WTC11 (cell line): ENCODE measurements around the gene PPARD. TPM values are rescaled to one million over a fixed set of nuclear protein-coding genes. Genes with fewer than 3 reads are reported as not detected.
A peak's percentile ranks its signal among the peaks of the same experiment; 100 is the strongest.

ENCODE experiments used
- ATAC-seq: fragments of 200-7000 bp; cut with Tn5 transposase; 2 replicates; pipeline ENCODE4 v1.10.0; 2021; ENCODE audit warnings: mild to moderate bottlenecking, moderate library complexity
- CTCF ChIA-PET: fragments of 300-600 bp; sonication (Branson Sonifier 250); formaldehyde crosslinking; loops from one replicate; lab custom pipeline; 2021; ENCODE audit warnings: antibody characterized with exemption; lab: Charles Lee
- POLR2A ChIA-PET: fragments of 350-600 bp; sonication (Branson Sonifier 250); formaldehyde crosslinking; loops from one replicate; lab custom pipeline; 2021; ENCODE audit warnings: antibody characterized with exemption; lab: Charles Lee
- DNase-seq: peaks from one replicate; pipeline ENCODE4 v3.0.0; 2021; ENCODE audit warnings: low spot score
- H3K27ac Mint-ChIP-seq: 2 replicates; pipeline ENCODE4 v1.8.0; 2021; ENCODE audit warnings: mixed read lengths
- H3K27me3 Mint-ChIP-seq: 2 replicates; pipeline ENCODE4 v1.8.0; 2021; ENCODE audit warnings: low read depth, mild to moderate bottlenecking, moderate library complexity, mixed read lengths
- H3K36me3 Mint-ChIP-seq: 2 replicates; pipeline ENCODE4 v1.8.0; 2021; ENCODE audit warnings: mixed read lengths
- H3K4me1 Mint-ChIP-seq: 2 replicates; pipeline ENCODE4 v1.8.0; 2022; ENCODE audit warnings: mixed read lengths
- H3K4me3 Mint-ChIP-seq: 2 replicates; pipeline ENCODE4 v1.8.0; 2021; ENCODE audit warnings: mild to moderate bottlenecking, moderate library complexity, mixed read lengths
- H3K9me3 Mint-ChIP-seq: 2 replicates; pipeline ENCODE4 v1.8.0; 2021; ENCODE audit warnings: mixed read lengths
- CREM ChIP-seq: sonication (generic); formaldehyde crosslinking; IDR thresholded peaks from 2 replicates; pipeline ENCODE4 v1.8.1; 2022; ENCODE audit warnings: mild to moderate bottlenecking, missing genetic modification reagents, moderate library complexity
- ESRRA ChIP-seq: sonication (generic); formaldehyde crosslinking; IDR thresholded peaks from 2 replicates; pipeline ENCODE4 v1.8.1; 2022; ENCODE audit warnings: mild to moderate bottlenecking, missing genetic modification reagents, borderline replicate concordance
- ETV6 ChIP-seq: sonication (generic); formaldehyde crosslinking; IDR thresholded peaks from 2 replicates; pipeline ENCODE4 v1.8.1; 2022; ENCODE audit warnings: mild to moderate bottlenecking, missing genetic modification reagents
- FOXJ3 ChIP-seq: sonication (generic); formaldehyde crosslinking; IDR thresholded peaks from 2 replicates; pipeline ENCODE4 v1.9.0; 2021; ENCODE audit warnings: missing genetic modification reagents, mild to moderate bottlenecking, borderline replicate concordance
- GABPB1 ChIP-seq: sonication (generic); formaldehyde crosslinking; IDR thresholded peaks from 2 replicates; pipeline ENCODE4 v1.8.1; 2023; ENCODE audit warnings: mild to moderate bottlenecking, missing genetic modification reagents
- GRHL2 ChIP-seq: fragments of 250-450 bp; sonication (Bioruptor Pico); IDR thresholded peaks from 2 replicates; pipeline ENCODE4 v1.8.0; 2022; ENCODE audit warnings: mild to moderate bottlenecking, moderate library complexity; ENCODE audit not compliant: insufficient replicate concordance, severe bottlenecking
- JUN ChIP-seq: sonication (generic); formaldehyde crosslinking; IDR thresholded peaks from 2 replicates; pipeline ENCODE4 v1.8.0; 2023; ENCODE audit warnings: mild to moderate bottlenecking, missing genetic modification reagents
- NFYB ChIP-seq: sonication (generic); formaldehyde crosslinking; conservative IDR thresholded peaks from 2 replicates; pipeline ENCODE4 v1.8.0; 2022; ENCODE audit warnings: low read depth, missing genetic modification reagents
- NR2C2 ChIP-seq: sonication (generic); formaldehyde crosslinking; IDR thresholded peaks from 2 replicates; pipeline ENCODE4 v1.8.0; 2022; ENCODE audit warnings: mild to moderate bottlenecking, missing genetic modification reagents
- TCF7 ChIP-seq: sonication (generic); formaldehyde crosslinking; IDR thresholded peaks from 2 replicates; pipeline ENCODE4 v1.8.0; 2022; ENCODE audit warnings: mild to moderate bottlenecking, low read depth, missing genetic modification reagents, moderate library complexity
- ZNF416 ChIP-seq: fragments of 250-450 bp; sonication (Bioruptor Pico); IDR thresholded peaks from 2 replicates; pipeline ENCODE4 v1.9.0; 2021; ENCODE audit warnings: mild to moderate bottlenecking, inconsistent platforms
- ZNF423 ChIP-seq: fragments of 250-450 bp; sonication (Bioruptor Pico); IDR thresholded peaks from 2 replicates; pipeline ENCODE4 v2.1.2; 2022; ENCODE audit warnings: mild to moderate bottlenecking, moderate library complexity
- total RNA-seq: library from RNA; stranded (reverse); gene quantifications from 3 replicates; pipeline ENCODE4 v1.2.3, GENCODE V29; 2021
- TF ChIP-seq, protein P1 (sequence below): sonication (generic); formaldehyde crosslinking; IDR thresholded peaks from 2 replicates; pipeline ENCODE4 v1.8.1; 2023; ENCODE audit warnings: mild to moderate bottlenecking, missing genetic modification reagents, moderate library complexity
- TF ChIP-seq, protein P2 (sequence below): sonication (generic); formaldehyde crosslinking; IDR thresholded peaks from 2 replicates; pipeline ENCODE4 v1.8.1; 2022; ENCODE audit warnings: low read depth, missing genetic modification reagents, borderline replicate concordance
- TF ChIP-seq, protein P3 (sequence below): sonication (generic); formaldehyde crosslinking; IDR thresholded peaks from 2 replicates; pipeline ENCODE4 v1.8.1; 2023; ENCODE audit warnings: mild to moderate bottlenecking, missing genetic modification reagents, borderline replicate concordance
- TF ChIP-seq, protein P4 (sequence below): sonication (generic); formaldehyde crosslinking; IDR thresholded peaks from 2 replicates; pipeline ENCODE4 v1.8.1; 2023; ENCODE audit warnings: mild to moderate bottlenecking, missing genetic modification reagents
- TF ChIP-seq, protein P5 (sequence below): sonication (generic); formaldehyde crosslinking; IDR thresholded peaks from 2 replicates; pipeline ENCODE4 v1.8.1; 2022; ENCODE audit warnings: low read depth, mild to moderate bottlenecking, moderate library complexity, missing genetic modification reagents, borderline replicate concordance
- TF ChIP-seq, protein P6 (sequence below): fragments of 250-450 bp; sonication (Bioruptor Pico); IDR thresholded peaks from 2 replicates; pipeline ENCODE4 v1.9.0; 2021; ENCODE audit warnings: mild to moderate bottlenecking, borderline replicate concordance

Gene PPARD
- total RNA-seq, 1 experiment from 2014 or later, result 14.7 TPM

DNA sequence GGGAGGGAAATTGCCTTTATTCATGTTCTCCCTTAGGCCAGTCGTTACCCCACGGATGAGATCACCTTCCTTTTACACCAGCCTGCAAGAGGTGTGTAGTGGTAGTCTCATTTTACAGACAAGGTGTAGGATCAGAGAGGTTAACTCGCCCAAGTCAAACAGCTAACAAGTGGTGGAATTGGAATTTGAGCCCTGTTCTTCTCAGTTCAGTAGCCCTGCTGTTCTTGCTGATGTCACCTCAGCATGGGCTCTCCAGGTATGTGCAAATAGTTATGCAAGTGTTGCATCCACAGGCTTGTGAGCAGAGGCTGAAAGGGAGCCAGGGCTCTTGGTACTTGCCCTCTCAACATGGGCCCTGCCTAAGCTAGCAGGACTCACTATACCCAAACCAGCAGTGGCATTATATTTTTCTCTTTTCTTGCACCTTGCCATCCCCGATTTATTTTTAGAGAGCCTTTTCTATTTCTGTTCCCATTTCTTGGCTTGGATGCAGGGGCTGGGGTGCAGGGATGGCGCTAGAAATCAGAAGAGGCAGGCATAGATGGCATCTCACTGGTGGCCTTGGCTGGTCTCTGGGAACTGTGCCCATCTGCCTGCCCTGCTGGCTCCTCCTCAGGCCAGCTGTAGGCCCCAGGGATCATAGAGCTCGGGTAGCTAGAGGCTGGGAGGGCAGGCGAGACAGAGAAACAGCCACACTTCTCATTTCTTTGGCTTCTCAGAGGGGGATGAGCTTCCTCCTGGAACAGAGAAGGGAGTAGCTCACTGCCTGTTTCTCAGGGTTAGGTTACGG is 18.2 kb downstream of the PPARD start:
- Mint-ChIP-seq H3K4me1 (peaks cover 36% of the 10 kb centered on the region), H3K27me3 (no peaks in the 10 kb centered on the region)
- CTCF ChIA-PET, result interaction anchor here (1.0 to 2.3 kb wide), 7 partner anchors 17 to 192 kb away, joined by 3 to 15 read pairs (median 4); partner anchors contain the start of gene PPARD

DNA sequence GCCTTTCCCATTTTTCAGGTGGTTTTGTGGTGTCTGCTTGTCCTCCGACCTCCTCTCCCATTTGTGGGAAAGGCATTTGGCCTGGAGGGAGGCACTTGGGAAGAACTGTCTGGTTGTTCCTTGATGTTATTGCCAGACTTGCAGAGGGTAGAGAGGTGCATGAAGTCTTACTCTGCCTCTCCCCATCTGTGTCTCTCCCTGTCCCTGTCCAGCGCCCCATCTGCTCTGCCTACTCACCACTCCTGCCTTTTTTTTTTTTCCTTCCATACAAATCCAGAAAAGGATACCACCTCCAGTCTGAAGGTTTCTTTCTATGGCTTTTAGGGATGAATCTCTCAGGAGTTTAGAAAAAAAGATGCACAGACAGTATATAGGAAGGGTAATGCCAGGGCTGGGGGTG is 19.8 kb downstream of the PPARD start:
- Mint-ChIP-seq H3K9me3 (no peaks in the 10 kb centered on the region), H3K36me3 (no peaks in the 10 kb centered on the region), H3K27ac (no peak overlapping the region), H3K27me3 (no peaks in the 10 kb centered on the region), H3K4me3 (no peak overlapping the region), H3K4me1 (peaks cover 36% of the 10 kb centered on the region)
- ATAC-seq (no peak), DNase-seq (no peak)
- ChIA-PET CTCF (interaction anchor here (0.7 to 2.3 kb wide), 4 partner anchors 21 to 190 kb away, joined by 4 to 11 read pairs (median 6); no protein-coding TSS in a partner anchor), POLR2A (interaction anchor here (0.7 kb wide), 1 partner anchor 1972 kb away, joined by 4 read pairs; no protein-coding TSS in a partner anchor)
- TF ChIP-seq FOXJ3 (CRISPR knock-in tag) (no peak), ESRRA (CRISPR knock-in tag) (no peak), ZNF416 (CRISPR knock-in tag) (no peak), JUN (CRISPR knock-in tag) (no peak), ETV6 (CRISPR knock-in tag) (no peak), NFYB (CRISPR knock-in tag) (no peak), NR2C2 (no peak)
- TF ChIP-seq, protein P1, sequence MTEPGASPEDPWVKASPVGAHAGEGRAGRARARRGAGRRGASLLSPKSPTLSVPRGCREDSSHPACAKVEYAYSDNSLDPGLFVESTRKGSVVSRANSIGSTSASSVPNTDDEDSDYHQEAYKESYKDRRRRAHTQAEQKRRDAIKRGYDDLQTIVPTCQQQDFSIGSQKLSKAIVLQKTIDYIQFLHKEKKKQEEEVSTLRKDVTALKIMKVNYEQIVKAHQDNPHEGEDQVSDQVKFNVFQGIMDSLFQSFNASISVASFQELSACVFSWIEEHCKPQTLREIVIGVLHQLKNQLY (CRISPR knock-in tag), result no peak
- TF ChIP-seq, protein P2, sequence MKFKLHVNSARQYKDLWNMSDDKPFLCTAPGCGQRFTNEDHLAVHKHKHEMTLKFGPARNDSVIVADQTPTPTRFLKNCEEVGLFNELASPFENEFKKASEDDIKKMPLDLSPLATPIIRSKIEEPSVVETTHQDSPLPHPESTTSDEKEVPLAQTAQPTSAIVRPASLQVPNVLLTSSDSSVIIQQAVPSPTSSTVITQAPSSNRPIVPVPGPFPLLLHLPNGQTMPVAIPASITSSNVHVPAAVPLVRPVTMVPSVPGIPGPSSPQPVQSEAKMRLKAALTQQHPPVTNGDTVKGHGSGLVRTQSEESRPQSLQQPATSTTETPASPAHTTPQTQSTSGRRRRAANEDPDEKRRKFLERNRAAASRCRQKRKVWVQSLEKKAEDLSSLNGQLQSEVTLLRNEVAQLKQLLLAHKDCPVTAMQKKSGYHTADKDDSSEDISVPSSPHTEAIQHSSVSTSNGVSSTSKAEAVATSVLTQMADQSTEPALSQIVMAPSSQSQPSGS, result no peak
- TF ChIP-seq, protein P3, sequence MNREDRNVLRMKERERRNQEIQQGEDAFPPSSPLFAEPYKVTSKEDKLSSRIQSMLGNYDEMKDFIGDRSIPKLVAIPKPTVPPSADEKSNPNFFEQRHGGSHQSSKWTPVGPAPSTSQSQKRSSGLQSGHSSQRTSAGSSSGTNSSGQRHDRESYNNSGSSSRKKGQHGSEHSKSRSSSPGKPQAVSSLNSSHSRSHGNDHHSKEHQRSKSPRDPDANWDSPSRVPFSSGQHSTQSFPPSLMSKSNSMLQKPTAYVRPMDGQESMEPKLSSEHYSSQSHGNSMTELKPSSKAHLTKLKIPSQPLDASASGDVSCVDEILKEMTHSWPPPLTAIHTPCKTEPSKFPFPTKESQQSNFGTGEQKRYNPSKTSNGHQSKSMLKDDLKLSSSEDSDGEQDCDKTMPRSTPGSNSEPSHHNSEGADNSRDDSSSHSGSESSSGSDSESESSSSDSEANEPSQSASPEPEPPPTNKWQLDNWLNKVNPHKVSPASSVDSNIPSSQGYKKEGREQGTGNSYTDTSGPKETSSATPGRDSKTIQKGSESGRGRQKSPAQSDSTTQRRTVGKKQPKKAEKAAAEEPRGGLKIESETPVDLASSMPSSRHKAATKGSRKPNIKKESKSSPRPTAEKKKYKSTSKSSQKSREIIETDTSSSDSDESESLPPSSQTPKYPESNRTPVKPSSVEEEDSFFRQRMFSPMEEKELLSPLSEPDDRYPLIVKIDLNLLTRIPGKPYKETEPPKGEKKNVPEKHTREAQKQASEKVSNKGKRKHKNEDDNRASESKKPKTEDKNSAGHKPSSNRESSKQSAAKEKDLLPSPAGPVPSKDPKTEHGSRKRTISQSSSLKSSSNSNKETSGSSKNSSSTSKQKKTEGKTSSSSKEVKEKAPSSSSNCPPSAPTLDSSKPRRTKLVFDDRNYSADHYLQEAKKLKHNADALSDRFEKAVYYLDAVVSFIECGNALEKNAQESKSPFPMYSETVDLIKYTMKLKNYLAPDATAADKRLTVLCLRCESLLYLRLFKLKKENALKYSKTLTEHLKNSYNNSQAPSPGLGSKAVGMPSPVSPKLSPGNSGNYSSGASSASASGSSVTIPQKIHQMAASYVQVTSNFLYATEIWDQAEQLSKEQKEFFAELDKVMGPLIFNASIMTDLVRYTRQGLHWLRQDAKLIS, result no peak
- TF ChIP-seq, protein P4, sequence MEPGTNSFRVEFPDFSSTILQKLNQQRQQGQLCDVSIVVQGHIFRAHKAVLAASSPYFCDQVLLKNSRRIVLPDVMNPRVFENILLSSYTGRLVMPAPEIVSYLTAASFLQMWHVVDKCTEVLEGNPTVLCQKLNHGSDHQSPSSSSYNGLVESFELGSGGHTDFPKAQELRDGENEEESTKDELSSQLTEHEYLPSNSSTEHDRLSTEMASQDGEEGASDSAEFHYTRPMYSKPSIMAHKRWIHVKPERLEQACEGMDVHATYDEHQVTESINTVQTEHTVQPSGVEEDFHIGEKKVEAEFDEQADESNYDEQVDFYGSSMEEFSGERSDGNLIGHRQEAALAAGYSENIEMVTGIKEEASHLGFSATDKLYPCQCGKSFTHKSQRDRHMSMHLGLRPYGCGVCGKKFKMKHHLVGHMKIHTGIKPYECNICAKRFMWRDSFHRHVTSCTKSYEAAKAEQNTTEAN, result no peak
- TF ChIP-seq, protein P5, sequence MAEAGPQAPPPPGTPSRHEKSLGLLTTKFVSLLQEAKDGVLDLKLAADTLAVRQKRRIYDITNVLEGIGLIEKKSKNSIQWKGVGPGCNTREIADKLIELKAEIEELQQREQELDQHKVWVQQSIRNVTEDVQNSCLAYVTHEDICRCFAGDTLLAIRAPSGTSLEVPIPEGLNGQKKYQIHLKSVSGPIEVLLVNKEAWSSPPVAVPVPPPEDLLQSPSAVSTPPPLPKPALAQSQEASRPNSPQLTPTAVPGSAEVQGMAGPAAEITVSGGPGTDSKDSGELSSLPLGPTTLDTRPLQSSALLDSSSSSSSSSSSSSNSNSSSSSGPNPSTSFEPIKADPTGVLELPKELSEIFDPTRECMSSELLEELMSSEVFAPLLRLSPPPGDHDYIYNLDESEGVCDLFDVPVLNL (CRISPR knock-in tag), result no peak
- TF ChIP-seq, protein P6, sequence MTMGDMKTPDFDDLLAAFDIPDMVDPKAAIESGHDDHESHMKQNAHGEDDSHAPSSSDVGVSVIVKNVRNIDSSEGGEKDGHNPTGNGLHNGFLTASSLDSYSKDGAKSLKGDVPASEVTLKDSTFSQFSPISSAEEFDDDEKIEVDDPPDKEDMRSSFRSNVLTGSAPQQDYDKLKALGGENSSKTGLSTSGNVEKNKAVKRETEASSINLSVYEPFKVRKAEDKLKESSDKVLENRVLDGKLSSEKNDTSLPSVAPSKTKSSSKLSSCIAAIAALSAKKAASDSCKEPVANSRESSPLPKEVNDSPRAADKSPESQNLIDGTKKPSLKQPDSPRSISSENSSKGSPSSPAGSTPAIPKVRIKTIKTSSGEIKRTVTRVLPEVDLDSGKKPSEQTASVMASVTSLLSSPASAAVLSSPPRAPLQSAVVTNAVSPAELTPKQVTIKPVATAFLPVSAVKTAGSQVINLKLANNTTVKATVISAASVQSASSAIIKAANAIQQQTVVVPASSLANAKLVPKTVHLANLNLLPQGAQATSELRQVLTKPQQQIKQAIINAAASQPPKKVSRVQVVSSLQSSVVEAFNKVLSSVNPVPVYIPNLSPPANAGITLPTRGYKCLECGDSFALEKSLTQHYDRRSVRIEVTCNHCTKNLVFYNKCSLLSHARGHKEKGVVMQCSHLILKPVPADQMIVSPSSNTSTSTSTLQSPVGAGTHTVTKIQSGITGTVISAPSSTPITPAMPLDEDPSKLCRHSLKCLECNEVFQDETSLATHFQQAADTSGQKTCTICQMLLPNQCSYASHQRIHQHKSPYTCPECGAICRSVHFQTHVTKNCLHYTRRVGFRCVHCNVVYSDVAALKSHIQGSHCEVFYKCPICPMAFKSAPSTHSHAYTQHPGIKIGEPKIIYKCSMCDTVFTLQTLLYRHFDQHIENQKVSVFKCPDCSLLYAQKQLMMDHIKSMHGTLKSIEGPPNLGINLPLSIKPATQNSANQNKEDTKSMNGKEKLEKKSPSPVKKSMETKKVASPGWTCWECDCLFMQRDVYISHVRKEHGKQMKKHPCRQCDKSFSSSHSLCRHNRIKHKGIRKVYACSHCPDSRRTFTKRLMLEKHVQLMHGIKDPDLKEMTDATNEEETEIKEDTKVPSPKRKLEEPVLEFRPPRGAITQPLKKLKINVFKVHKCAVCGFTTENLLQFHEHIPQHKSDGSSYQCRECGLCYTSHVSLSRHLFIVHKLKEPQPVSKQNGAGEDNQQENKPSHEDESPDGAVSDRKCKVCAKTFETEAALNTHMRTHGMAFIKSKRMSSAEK (CRISPR knock-in tag), result no peak

More for the DNA sequence above, 18.2 kb downstream of the PPARD start:
- Mint-ChIP-seq H3K9me3 (no peaks in the 10 kb centered on the region), H3K4me3 (0 out of 2 replicates have a peak overlapping the region, but pooled peaks have one; percentile 17), H3K27ac (peak overlapping the region; percentile 64), H3K36me3 (peaks cover 9% of the 10 kb centered on the region)
- DNase-seq, result peak; percentile 52
- ATAC-seq, result peak; percentile 88
- POLR2A ChIA-PET, result no interaction called here
- TF ChIP-seq GABPB1 (CRISPR knock-in tag) (peak; percentile 96), ZNF423 (CRISPR knock-in tag) (peak; percentile 61), CREM (CRISPR knock-in tag) (no peak), GRHL2 (CRISPR knock-in tag) (no peak), ZNF416 (CRISPR knock-in tag) (no peak), TCF7 (CRISPR knock-in tag) (no peak), NFYB (CRISPR knock-in tag) (no peak)
- TF ChIP-seq, protein P5 (CRISPR knock-in tag), result no peak
